Astrocyte (in vitro differentiated cells and primary cell): ENCODE measurements around the gene CAND1.

Experiments used
- EZH2 ChIP-seq: IDR thresholded peaks from 2 replicates; pipeline ENCODE4 v1.6.1; 2012; ENCODE audit warnings: mild to moderate bottlenecking, low read length, inconsistent platforms; ENCODE audit not compliant: insufficient read depth
- TF ChIP-seq, protein P1 (sequence below): IDR thresholded peaks from 2 replicates; pipeline ENCODE4 v1.5.1; 2011; ENCODE audit warnings: low read depth, mild to moderate bottlenecking, inconsistent platforms, low read length, moderate library complexity; ENCODE audit not compliant: insufficient read depth

DNA sequence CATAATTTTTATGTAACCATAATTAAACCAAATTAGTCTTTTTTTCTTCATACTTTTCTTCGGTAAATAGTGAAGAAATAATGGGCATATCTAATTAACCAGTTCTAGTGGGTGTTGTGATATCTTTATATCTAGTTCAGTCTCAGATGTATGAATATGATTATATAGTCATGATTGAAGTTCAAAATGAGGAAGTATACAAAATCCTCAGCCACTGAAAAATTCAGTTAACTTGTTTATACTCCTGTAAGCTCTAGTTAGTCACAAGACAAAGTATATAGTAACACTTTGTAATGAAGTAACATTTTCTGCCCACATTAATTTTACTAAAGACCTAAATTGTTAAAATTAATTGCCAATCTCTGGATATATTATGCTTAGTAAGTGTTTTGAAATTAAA is 46.5 kb downstream of the CAND1 start:
- TF ChIP-seq, protein P1, sequence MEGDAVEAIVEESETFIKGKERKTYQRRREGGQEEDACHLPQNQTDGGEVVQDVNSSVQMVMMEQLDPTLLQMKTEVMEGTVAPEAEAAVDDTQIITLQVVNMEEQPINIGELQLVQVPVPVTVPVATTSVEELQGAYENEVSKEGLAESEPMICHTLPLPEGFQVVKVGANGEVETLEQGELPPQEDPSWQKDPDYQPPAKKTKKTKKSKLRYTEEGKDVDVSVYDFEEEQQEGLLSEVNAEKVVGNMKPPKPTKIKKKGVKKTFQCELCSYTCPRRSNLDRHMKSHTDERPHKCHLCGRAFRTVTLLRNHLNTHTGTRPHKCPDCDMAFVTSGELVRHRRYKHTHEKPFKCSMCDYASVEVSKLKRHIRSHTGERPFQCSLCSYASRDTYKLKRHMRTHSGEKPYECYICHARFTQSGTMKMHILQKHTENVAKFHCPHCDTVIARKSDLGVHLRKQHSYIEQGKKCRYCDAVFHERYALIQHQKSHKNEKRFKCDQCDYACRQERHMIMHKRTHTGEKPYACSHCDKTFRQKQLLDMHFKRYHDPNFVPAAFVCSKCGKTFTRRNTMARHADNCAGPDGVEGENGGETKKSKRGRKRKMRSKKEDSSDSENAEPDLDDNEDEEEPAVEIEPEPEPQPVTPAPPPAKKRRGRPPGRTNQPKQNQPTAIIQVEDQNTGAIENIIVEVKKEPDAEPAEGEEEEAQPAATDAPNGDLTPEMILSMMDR: no peak
- no peak for TF ChIP-seq EZH2
